Neuronal stem cell (in vitro differentiated cells): ENCODE results near the gene HELZ.
A peak's percentile ranks its signal among the peaks of the same experiment; 100 is the strongest.

Source experiments
- DNase-seq: peaks from one replicate; pipeline ENCODE4 v3.0.0-alpha.2; 2013; ENCODE audit warnings: low spot score
- H2AFZ ChIP-seq: one replicate; pipeline ENCODE4 v1.6.1; 2013; ENCODE audit warnings: mild to moderate bottlenecking, low read length, inconsistent platforms
- H2AK5ac ChIP-seq: 2 replicates; pipeline ENCODE4 v1.6.1; 2013; ENCODE audit warnings: low read depth, mild to moderate bottlenecking, inconsistent platforms, low read length, moderate library complexity, mixed read lengths
- H2BK120ac ChIP-seq: 2 replicates; pipeline ENCODE4 v1.6.1; 2013; ENCODE audit warnings: low read depth, mild to moderate bottlenecking, inconsistent platforms, low read length, moderate library complexity, mixed read lengths
- H2BK12ac ChIP-seq: one replicate; pipeline ENCODE4 v1.6.1; 2013; ENCODE audit warnings: low read length, inconsistent platforms
- H2BK15ac ChIP-seq: 2 replicates; pipeline ENCODE4 v1.6.1; 2013; ENCODE audit warnings: mild to moderate bottlenecking, low read length, inconsistent platforms, mixed read lengths
- H2BK5ac ChIP-seq: one replicate; pipeline ENCODE4 v1.6.1; 2013; ENCODE audit warnings: inconsistent platforms, mild to moderate bottlenecking, low read length, moderate library complexity
- H3K14ac ChIP-seq: one replicate; pipeline ENCODE4 v1.6.1; 2013; ENCODE audit warnings: low read length, inconsistent platforms
- H3K18ac ChIP-seq: 2 replicates; pipeline ENCODE4 v1.6.1; 2013; ENCODE audit warnings: low read length, inconsistent platforms
- H3K23ac ChIP-seq: 2 replicates; pipeline ENCODE4 v1.6.1; 2013; ENCODE audit warnings: low read depth, mild to moderate bottlenecking, mixed read lengths, low read length, inconsistent platforms; ENCODE audit not compliant: poor library complexity
- H3K27ac ChIP-seq: replicated peaks from 3 replicates; pipeline ENCODE4 v1.5.1; 2013; ENCODE audit warnings: low read length, inconsistent platforms
- H3K27me3 ChIP-seq, 3 experiments: 2 replicates each; pipeline ENCODE4 v1.6.1; 2013; ENCODE audit warnings: low read length in 3 of 3, mild to moderate bottlenecking in 2 of 3, inconsistent platforms in 1 of 3, low read depth in 1 of 3, mixed read lengths in 1 of 3, moderate library complexity in 1 of 3; ENCODE audit not compliant: control insufficient read depth in 3 of 3, insufficient read depth in 3 of 3
- H3K36me3 ChIP-seq, 2 donors: replicated peaks in 1 of 2; 2 replicates each; pipeline ENCODE4 v1.6.1; 2013; ENCODE audit warnings: low read length in 2 of 2; ENCODE audit not compliant: control insufficient read depth in 2 of 2, insufficient read depth in 2 of 2
- H3K4ac ChIP-seq: 2 replicates; pipeline ENCODE4 v1.6.1; 2013; ENCODE audit warnings: inconsistent platforms, mild to moderate bottlenecking, low read length, moderate library complexity
- H3K4me1 ChIP-seq, 2 donors: 1 replicate in 1 of 2; 2 replicates in 1 of 2; pipeline ENCODE4 v1.6.1; 2013; ENCODE audit warnings: low read length in 2 of 2, low read depth in 1 of 2; ENCODE audit not compliant: control insufficient read depth in 2 of 2, insufficient read depth in 1 of 2
- H3K4me2 ChIP-seq: one replicate; pipeline ENCODE4 v1.6.1; 2013; ENCODE audit warnings: mild to moderate bottlenecking, low read length, inconsistent platforms; ENCODE audit not compliant: insufficient read depth, poor library complexity, severe bottlenecking
- H3K4me3 ChIP-seq, 2 donors: 2 replicates each; pipeline ENCODE4 v1.5.1; 2013; ENCODE audit warnings: low read length in 2 of 2, mild to moderate bottlenecking in 2 of 2, inconsistent platforms in 1 of 2, moderate library complexity in 1 of 2
- H3K79me1 ChIP-seq: one replicate; pipeline ENCODE4 v1.6.1; 2013; ENCODE audit warnings: low read depth, mild to moderate bottlenecking, inconsistent platforms, low read length, moderate library complexity
- H3K9ac ChIP-seq: one replicate; pipeline ENCODE4 v1.6.1; 2013; ENCODE audit warnings: mild to moderate bottlenecking, low read depth, low read length, inconsistent platforms; ENCODE audit not compliant: poor library complexity
- H3K9me3 ChIP-seq, 2 donors: replicated peaks in 1 of 2; 2 replicates each; pipeline versions ENCODE3 to v1.6.1; 2013; ENCODE audit warnings: low read length in 2 of 2, mild to moderate bottlenecking in 2 of 2, inconsistent platforms in 1 of 2, low read depth in 1 of 2, mixed read lengths in 1 of 2, moderate library complexity in 1 of 2; ENCODE audit not compliant: control insufficient read depth in 2 of 2, insufficient read depth in 1 of 2
- H4K8ac ChIP-seq: one replicate; pipeline ENCODE4 v1.6.1; 2013; ENCODE audit warnings: low read depth, mild to moderate bottlenecking, inconsistent platforms, low read length, moderate library complexity
- H4K91ac ChIP-seq: one replicate; pipeline ENCODE4 v1.6.1; 2013; ENCODE audit warnings: low read length, low read depth, mild to moderate bottlenecking, inconsistent platforms; ENCODE audit not compliant: poor library complexity
- WGBS, 2 donors: extraction: QIAGEN DNeasy Blood & Tissue Kit; methylation state at CpG; one replicate each; pipeline ENCODE4 v1.1.7; 2013; ENCODE audit warnings: missing lambda C conversion rate in 2 of 2, mixed read lengths in 1 of 2; ENCODE audit not compliant: insufficient read length in 2 of 2, insufficient replicate concordance in 1 of 2; ENCODE audit errors: extremely low coverage in 2 of 2; 5-methylcytosine and 5-hydroxymethylcytosine counted together

Gene HELZ

GRCh38 chr17:67218385-67218950 lies 26.5 kb downstream of the HELZ start:
- no peak overlapping the region for H3K14ac ChIP-seq
- no peak overlapping the region for H3K4ac ChIP-seq
- no peak overlapping the region for H2BK12ac ChIP-seq
- no peak overlapping the region for H3K23ac ChIP-seq
- H3K9ac ChIP-seq = no peak overlapping the region
- no peak for DNase-seq
- no peak overlapping the region for H3K4me2 ChIP-seq
- no CpG with 5 or more reads among the region's 4 CpGs for whole genome bisulfite sequencing, 2 donors
- H4K91ac ChIP-seq = no peak overlapping the region
- no peak overlapping the region for H2BK120ac ChIP-seq
- no peaks in the 10 kb centered on the region for H3K9me3 ChIP-seq
- H2AK5ac ChIP-seq = no peak overlapping the region
- H3K4me1 ChIP-seq = no peaks in the 10 kb centered on the region
- H3K27me3 ChIP-seq = no peaks in the 10 kb centered on the region
- no peak overlapping the region for H3K27ac ChIP-seq
- H3K79me1 ChIP-seq = peaks cover 2% of the 10 kb centered on the region
- H3K4me3 ChIP-seq = no peak overlapping the region
- no peak overlapping the region for H2BK5ac ChIP-seq
- peaks cover 16 to 54% of the 10 kb centered on the region in 2 donors for H3K36me3 ChIP-seq
- no peak overlapping the region for H3K18ac ChIP-seq
- H2BK15ac ChIP-seq = no peak overlapping the region
- H2AFZ ChIP-seq = no peak overlapping the region
- no peak overlapping the region for H4K8ac ChIP-seq

- Histone ChIP-seq H3K27ac (no peak overlapping the region), H3K9ac (no peak overlapping the region), H3K79me1 (peaks cover 2% of the 10 kb centered on the region), H3K14ac (no peak overlapping the region), H3K4ac (no peak overlapping the region), H2BK120ac (no peak overlapping the region), H3K27me3 (no peaks in the 10 kb centered on the region), H2AFZ (no peak overlapping the region), H3K9me3 (no peaks in the 10 kb centered on the region), H2BK5ac (no peak overlapping the region), H4K8ac (no peak overlapping the region), H3K4me2 (no peak overlapping the region), H2AK5ac (no peak overlapping the region), H3K18ac (no peak overlapping the region), H3K23ac (no peak overlapping the region), H3K36me3 (peaks cover 16 to 50% of the 10 kb centered on the region in 2 donors), H2BK12ac (no peak overlapping the region), H3K4me3 (no peak overlapping the region), H3K4me1 (peaks cover 0 to 3% of the 10 kb centered on the region in 2 donors), H2BK15ac (no peak overlapping the region), H4K91ac (no peak overlapping the region)
- no CpG with 5 or more reads among the region's 4 CpGs for WGBS, 2 donors
- DNase-seq = no peak
Measured at GRCh38 chr17:67217446-67217845, 27.6 kb downstream of the HELZ start.

- Histone ChIP-seq H3K36me3 (peaks cover 16 to 50% of the 10 kb centered on the region in 2 donors), H2AFZ (no peak overlapping the region), H2BK5ac (no peak overlapping the region), H3K4me2 (no peak overlapping the region), H4K91ac (no peak overlapping the region), H3K79me1 (peaks cover 2% of the 10 kb centered on the region), H2BK120ac (no peak overlapping the region), H3K27me3 (no peaks in the 10 kb centered on the region), H3K4me3 (peak overlapping the region in 1 of 2 donors; percentile 34), H2AK5ac (no peak overlapping the region), H3K4ac (no peak overlapping the region), H3K9ac (no peak overlapping the region), H2BK12ac (no peak overlapping the region), H4K8ac (no peak overlapping the region), H3K14ac (no peak overlapping the region), H3K4me1 (peaks cover 0 to 3% of the 10 kb centered on the region in 2 donors), H2BK15ac (no peak overlapping the region), H3K27ac (no peak overlapping the region), H3K9me3 (no peaks in the 10 kb centered on the region), H3K23ac (no peak overlapping the region), H3K18ac (no peak overlapping the region)
- WGBS, 2 donors = no CpG with 5 or more reads among the region's 10 CpGs
- DNase-seq = no peak
Measured at GRCh38 chr17:67216578-67217320, 28.2 kb downstream of the HELZ start.

GRCh38 chr17:67215991-67216421 lies 29.0 kb downstream of the HELZ start:
- H3K9me3 ChIP-seq = no peaks in the 10 kb centered on the region
- WGBS, 2 donors = no CpG with 5 or more reads among the region's 7 CpGs
- H3K27me3 ChIP-seq = no peaks in the 10 kb centered on the region
- H3K4me1 ChIP-seq = peaks cover 0 to 3% of the 10 kb centered on the region in 2 donors
- no peak overlapping the region for H3K4ac ChIP-seq
- H2BK120ac ChIP-seq = no peak overlapping the region
- H3K36me3 ChIP-seq = peaks cover 16 to 50% of the 10 kb centered on the region in 2 donors
- no peak overlapping the region for H2AFZ ChIP-seq
- H2BK12ac ChIP-seq = no peak overlapping the region
- H4K91ac ChIP-seq = no peak overlapping the region
- no peak overlapping the region for H2AK5ac ChIP-seq
- H3K18ac ChIP-seq = no peak overlapping the region
- no peak overlapping the region for H3K23ac ChIP-seq
- no peak overlapping the region for H3K9ac ChIP-seq
- no peak overlapping the region for H3K14ac ChIP-seq
- no peak for DNase-seq
- no peak overlapping the region for H3K4me3 ChIP-seq
- H4K8ac ChIP-seq = no peak overlapping the region
- H3K27ac ChIP-seq = no peak overlapping the region
- H3K4me2 ChIP-seq = no peak overlapping the region
- no peak overlapping the region for H2BK5ac ChIP-seq
- peaks cover 2% of the 10 kb centered on the region for H3K79me1 ChIP-seq
- H2BK15ac ChIP-seq = no peak overlapping the region
